IMR-90 (cell line): ENCODE data around the gene ATP10B.

Experiments
- BHLHE40 ChIP-seq: fragments of 150-350 bp; IDR thresholded peaks from 2 replicates; pipeline ENCODE4 v1.6.1; 2016; ENCODE audit warnings: mild to moderate bottlenecking, low read depth, low read length
- CEBPB ChIP-seq: IDR thresholded peaks from 2 replicates; pipeline ENCODE4 v1.6.1; 2012; ENCODE audit warnings: low read depth, low read length, improper control_type of control experiment
- CHD1 ChIP-seq: IDR thresholded peaks from 2 replicates; pipeline ENCODE4 v1.6.1; 2012; ENCODE audit warnings: low read depth, low read length, improper control_type of control experiment
- FOS ChIP-seq: fragments of 150-350 bp; IDR thresholded peaks from 2 replicates; pipeline ENCODE4 v1.6.1; 2016; ENCODE audit warnings: low read depth, low read length
- MAZ ChIP-seq: IDR thresholded peaks from 2 replicates; pipeline ENCODE4 v1.6.1; 2012; ENCODE audit warnings: low read depth, mild to moderate bottlenecking, low read length, improper control_type of control experiment, moderate library complexity, borderline replicate concordance
- POLR2A ChIP-seq: IDR thresholded peaks from 2 replicates; pipeline ENCODE4 v1.6.1; 2012; ENCODE audit warnings: mild to moderate bottlenecking, low read depth, low read length
- RAD21 ChIP-seq: IDR thresholded peaks from 2 replicates; pipeline ENCODE4 v1.6.1; 2012; ENCODE audit warnings: low read length, improper control_type of control experiment
- RFX5 ChIP-seq: IDR thresholded peaks from 2 replicates; pipeline ENCODE4 v1.8.0; 2012; ENCODE audit warnings: low read depth, mild to moderate bottlenecking, low read length, moderate library complexity
- SMC3 ChIP-seq: fragments of 150-350 bp; IDR thresholded peaks from 2 replicates; pipeline ENCODE4 v1.6.1; 2016; ENCODE audit warnings: low read depth, mild to moderate bottlenecking, antibody characterized with exemption, low read length, moderate library complexity
- TF ChIP-seq, protein P1 (sequence below): conservative IDR thresholded peaks from 2 replicates; pipeline ENCODE4 v1.5.1; 2012; ENCODE audit warnings: mild to moderate bottlenecking, low read depth, low read length, improper control_type of control experiment
- TF ChIP-seq, protein P2 (sequence below): fragments of 150-350 bp; IDR thresholded peaks from 2 replicates; pipeline ENCODE4 v1.6.1; 2016; ENCODE audit warnings: low read depth, mild to moderate bottlenecking, low read length, moderate library complexity, borderline replicate concordance
- TF ChIP-seq, protein P3 (sequence below): fragments of 150-350 bp; IDR thresholded peaks from 2 replicates; pipeline ENCODE4 v1.6.1; 2017; ENCODE audit warnings: mild to moderate bottlenecking, antibody characterized with exemption, low read length, low read depth

DNA sequence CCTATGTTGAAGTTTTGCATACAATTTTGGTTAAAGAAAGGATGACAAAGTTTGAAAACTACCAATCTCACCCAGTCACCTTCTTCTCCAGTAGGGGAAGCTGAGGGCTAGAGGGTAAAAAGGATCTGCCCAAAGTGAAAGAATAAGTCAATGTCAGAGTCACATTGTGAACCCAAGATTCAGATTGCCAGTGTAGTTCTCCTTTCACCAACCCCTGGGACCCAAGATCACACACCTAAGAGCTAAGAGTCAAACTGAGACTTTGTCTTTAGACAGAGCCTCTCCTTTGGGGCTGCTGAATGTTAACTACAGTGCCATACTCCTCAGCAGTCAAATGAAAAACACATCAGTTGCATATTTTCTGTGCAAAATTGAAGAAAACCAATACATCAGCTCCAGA lies 210.6 kb downstream of the ATP10B start:
- TF ChIP-seq, protein P1, sequence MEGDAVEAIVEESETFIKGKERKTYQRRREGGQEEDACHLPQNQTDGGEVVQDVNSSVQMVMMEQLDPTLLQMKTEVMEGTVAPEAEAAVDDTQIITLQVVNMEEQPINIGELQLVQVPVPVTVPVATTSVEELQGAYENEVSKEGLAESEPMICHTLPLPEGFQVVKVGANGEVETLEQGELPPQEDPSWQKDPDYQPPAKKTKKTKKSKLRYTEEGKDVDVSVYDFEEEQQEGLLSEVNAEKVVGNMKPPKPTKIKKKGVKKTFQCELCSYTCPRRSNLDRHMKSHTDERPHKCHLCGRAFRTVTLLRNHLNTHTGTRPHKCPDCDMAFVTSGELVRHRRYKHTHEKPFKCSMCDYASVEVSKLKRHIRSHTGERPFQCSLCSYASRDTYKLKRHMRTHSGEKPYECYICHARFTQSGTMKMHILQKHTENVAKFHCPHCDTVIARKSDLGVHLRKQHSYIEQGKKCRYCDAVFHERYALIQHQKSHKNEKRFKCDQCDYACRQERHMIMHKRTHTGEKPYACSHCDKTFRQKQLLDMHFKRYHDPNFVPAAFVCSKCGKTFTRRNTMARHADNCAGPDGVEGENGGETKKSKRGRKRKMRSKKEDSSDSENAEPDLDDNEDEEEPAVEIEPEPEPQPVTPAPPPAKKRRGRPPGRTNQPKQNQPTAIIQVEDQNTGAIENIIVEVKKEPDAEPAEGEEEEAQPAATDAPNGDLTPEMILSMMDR: no peak
- TF ChIP-seq POLR2A (no peak), RAD21 (no peak), RFX5 (no peak), CHD1 (no peak), CEBPB (no peak), FOS (no peak), BHLHE40 (no peak), MAZ (no peak), SMC3 (no peak)
- TF ChIP-seq, protein P2, sequence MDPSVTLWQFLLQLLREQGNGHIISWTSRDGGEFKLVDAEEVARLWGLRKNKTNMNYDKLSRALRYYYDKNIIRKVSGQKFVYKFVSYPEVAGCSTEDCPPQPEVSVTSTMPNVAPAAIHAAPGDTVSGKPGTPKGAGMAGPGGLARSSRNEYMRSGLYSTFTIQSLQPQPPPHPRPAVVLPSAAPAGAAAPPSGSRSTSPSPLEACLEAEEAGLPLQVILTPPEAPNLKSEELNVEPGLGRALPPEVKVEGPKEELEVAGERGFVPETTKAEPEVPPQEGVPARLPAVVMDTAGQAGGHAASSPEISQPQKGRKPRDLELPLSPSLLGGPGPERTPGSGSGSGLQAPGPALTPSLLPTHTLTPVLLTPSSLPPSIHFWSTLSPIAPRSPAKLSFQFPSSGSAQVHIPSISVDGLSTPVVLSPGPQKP: no peak
- TF ChIP-seq, protein P3, sequence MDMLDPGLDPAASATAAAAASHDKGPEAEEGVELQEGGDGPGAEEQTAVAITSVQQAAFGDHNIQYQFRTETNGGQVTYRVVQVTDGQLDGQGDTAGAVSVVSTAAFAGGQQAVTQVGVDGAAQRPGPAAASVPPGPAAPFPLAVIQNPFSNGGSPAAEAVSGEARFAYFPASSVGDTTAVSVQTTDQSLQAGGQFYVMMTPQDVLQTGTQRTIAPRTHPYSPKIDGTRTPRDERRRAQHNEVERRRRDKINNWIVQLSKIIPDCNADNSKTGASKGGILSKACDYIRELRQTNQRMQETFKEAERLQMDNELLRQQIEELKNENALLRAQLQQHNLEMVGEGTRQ: no peak
